ENCODE results near the gene SPATA33. TPM values are rescaled to one million over a fixed set of nuclear protein-coding genes. Genes with fewer than 3 reads are reported as not detected.

The SPATA33 gene
- total RNA-seq: 2.6 and 2.9 TPM in 2 replicates

GRCh38 chr16:89657442-89658220, at the start of gene SPATA33, which contains the start of gene CHMP1A:
Gene SPATA33 (plus strand): TSS chr16:89657836. CDS start chr16:89657912, 76 bp downstream.
Gene CHMP1A (minus strand): TSS chr16:89657708. CDS start chr16:89657588, 120 bp downstream.

GRCh38 chr16:89613231-89613953, 44.2 kb upstream of the SPATA33 start, which contains the start of gene DPEP1:
Gene DPEP1 (plus strand): TSS chr16:89613642. CDS start chr16:89630411, 16,769 bp downstream.

GRCh38 chr16:89686520-89687091, 29.0 kb downstream of the SPATA33 start, which contains the start of gene CDK10:
Gene CDK10 (plus strand): TSS chr16:89686689. CDS start chr16:89686711, 22 bp downstream.

DNA sequence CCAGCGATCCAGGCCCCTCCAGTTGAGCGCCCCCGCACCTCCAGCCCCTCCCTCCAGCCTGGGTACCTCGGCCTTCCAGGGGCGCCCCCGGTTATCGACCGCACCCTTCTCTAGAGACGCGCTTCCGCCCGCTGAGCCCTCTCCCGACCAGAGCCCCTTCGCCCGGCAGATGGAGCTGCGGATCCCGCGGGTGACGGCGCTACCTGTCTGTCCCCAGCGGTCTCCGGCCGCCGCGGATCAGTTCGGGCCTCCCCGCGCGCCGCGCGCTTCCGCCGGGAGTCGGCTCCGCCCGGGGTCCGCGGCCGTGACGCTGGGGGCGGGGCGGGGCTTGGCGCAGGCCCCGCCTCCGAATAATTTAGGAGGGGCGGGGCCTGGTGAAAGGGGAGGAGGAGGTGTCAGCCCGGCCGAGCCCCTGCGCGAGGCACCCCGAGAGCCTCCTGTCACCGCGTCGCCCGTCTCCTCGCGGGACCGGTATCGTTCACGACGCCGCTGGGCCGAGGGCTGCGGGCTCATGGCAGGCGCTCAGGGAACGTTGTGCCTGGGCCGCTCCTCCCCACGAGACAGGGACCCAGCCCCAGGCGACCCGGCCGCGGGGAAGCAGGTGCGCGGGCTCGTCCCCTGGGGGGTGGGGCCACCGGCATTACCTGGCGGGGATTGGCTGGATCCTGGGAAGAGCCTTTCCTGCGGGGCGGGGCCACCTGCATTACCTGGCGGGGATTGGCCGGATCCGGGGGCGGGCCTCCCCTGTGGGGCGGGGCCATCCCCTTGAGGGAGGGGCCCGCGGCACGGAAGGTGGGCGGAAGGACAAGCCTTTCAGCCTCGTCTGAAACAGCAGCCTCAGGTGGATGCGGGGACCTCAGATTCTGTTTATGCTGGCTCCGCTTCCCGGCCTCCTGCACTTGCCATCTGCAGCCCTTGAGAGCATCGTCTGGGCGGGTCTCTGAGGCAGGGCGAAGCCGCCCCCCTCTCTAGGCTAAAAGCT, 44.1 kb downstream of the SPATA33 start, which contains the start of gene SPATA2L:
Gene SPATA2L, minus strand, starts transcription at position 281 of the 982 bp plus-strand sequence. CDS start 473 bp downstream, outside the sequence.

Other genes with a start within 250 kb of the SPATA33 start
- gene ANKRD11, start 167.3 kb upstream of the SPATA33 start, total RNA-seq: 63.9 and 84.5 TPM in 2 replicates
- gene SPG7, start 149.4 kb upstream of the SPATA33 start, total RNA-seq: 86.7 and 119 TPM in 2 replicates
- 2,094 and 3,716 TPM in 2 replicates for gene RPL13, start 97.2 kb upstream of the SPATA33 start, total RNA-seq
- 12.1 and 29.9 TPM in 2 replicates for gene CPNE7, start 82.1 kb upstream of the SPATA33 start, total RNA-seq
- not detected in 2 replicates for gene DPEP1, start 44.2 kb upstream of the SPATA33 start, total RNA-seq
- gene CHMP1A, start 128 bp upstream of the SPATA33 start, total RNA-seq: 107 and 114 TPM in 2 replicates
- 32.3 and 33.8 TPM in 2 replicates for gene CDK10, start 28.9 kb downstream of the SPATA33 start, total RNA-seq
- gene SPATA2L, start 43.9 kb downstream of the SPATA33 start, total RNA-seq: 9.6 and 11.5 TPM in 2 replicates
- gene VPS9D1, start 63.1 kb downstream of the SPATA33 start, total RNA-seq: 6.8 and 7.7 TPM in 2 replicates
- 8.8 and 16.2 TPM in 2 replicates for gene ZNF276, start 63.7 kb downstream of the SPATA33 start, total RNA-seq
- 17.3 and 35.8 TPM in 2 replicates for gene FANCA, start 158.8 kb downstream of the SPATA33 start, total RNA-seq
- gene SPIRE2, start 170.6 kb downstream of the SPATA33 start, total RNA-seq: 2.6 and 3.9 TPM in 2 replicates
- 159 and 180 TPM in 2 replicates for gene TCF25, start 215.8 kb downstream of the SPATA33 start, total RNA-seq